ENCODE data around the gene DBNDD1.
A peak's percentile ranks its signal among the peaks of the same experiment; 100 is the strongest.
"Not testable (repeated sequence)": the region's sequence is repeated elsewhere in the genome, so short reads cannot be mapped to it uniquely, and the experiment has no call there.

DBNDD1 gene

DNA sequence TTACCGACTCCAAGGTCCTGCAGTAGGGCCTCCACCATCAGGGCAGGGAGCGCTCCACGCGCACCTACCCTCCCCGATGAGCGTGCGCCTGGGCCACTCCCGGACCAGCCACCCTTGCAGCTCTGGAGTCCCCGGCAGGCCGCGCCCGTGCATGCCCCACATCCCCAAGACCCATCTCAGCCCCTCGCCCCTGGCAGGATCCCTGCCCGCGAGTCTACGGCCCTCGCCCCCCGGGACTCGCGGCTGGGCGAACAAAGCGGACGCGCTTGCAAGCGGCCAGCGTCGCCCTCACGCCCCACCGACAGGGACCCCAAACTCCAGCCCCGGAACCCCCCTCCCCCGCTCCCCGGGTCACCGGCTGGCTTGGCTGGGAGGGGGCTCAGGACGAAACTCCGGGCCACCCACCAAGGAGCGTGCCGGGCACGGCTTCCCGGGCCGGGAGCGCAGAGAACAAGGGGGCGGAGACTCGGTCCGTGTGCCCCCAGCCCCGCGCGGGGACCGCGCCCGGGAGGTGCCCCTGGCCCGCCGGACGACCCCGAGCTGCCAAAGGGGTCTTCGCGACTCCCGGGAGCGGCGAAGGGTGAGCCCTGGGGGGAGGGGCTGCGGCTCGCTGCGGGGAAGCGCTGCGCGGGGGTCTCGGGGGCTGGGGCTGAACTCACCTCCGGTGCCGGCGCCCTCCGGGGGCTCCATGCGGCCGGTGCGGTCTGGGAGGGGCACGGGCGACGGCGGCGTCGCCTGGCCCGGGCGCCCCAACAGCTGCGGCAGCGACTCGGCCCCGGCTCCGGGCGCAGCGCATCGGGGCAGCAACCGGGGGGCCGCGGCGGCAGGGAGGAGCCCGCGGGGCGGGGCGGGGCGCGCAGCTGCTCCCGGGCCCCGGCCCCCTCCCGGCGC, at the start of gene DBNDD1:
TSS of gene DBNDD1 (minus strand) at position 805 of the 891 bp plus-strand sequence. CDS start at position 690, 115 bp downstream.
- peak; percentile 46 for DNase-seq

DNA sequence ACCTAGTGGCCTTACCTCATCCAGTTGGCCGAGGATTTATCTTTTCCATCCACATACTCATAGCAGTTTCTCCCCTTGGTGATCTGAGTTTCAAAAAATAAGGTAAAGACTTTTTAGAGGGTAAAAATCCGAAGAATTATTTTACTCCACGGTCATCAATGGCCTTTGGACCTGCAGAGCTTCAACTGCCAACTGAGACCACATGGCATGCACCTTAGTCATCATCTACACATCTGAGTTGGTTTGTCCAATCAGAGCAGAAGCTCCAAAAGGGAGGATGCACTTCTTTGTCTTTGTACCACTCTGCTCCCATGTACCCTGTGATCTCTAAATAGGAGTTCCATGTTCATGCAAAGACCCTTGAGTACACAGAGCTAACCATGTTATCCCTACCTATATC, 42.2 kb upstream of the DBNDD1 start:
- DNase-seq, result no peak

DNA sequence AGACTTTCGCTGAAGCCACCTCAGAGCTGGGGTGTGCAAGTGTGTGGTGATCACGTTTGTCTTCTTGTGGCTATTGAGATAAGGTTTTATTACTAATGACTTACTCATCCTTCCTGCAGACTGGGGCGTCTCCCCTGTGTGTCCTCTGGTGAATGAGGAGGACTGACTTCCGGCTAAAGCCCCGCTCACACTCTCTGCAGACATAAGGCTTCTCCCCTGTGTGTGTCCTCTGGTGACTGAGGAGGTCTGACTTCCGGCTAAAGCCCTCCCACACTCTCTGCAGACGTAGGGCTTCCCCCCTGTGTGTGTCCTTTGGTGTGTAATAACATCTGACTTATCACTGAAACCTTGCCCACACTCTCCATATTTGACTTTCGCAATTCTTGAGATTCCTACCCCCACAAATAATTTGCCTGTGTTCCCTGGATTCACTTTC, 38.5 kb upstream of the DBNDD1 start:
- DNase-seq, result no peak

GRCh38 chr16:90056521-90056920, 37.3 kb upstream of the DBNDD1 start:
- DNase-seq, result not testable (repeated sequence)

GRCh38 chr16:90055371-90055770, 36.1 kb upstream of the DBNDD1 start:
- DNase-seq, result no peak

DNA sequence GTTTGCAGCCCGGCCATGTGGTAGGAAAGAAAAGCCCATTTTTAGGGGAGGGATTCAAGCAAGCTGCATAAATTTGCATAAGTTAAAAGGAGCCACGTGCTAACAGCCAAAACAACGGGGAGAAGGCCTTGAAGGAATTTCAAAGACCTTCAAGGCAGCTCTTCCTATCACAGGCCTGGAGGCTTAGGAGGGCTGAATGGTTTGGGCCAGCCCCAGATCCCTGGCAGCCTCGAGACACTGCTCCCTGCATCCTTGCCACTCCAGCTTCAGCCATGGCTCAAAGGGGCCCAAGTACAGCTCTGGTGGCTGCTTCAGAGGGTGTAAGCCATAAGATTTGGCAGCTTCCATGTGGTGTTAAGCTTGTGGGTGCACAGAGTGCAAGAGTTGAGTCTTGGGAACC, 35.3 kb upstream of the DBNDD1 start:
- DNase-seq, result no peak

DNA sequence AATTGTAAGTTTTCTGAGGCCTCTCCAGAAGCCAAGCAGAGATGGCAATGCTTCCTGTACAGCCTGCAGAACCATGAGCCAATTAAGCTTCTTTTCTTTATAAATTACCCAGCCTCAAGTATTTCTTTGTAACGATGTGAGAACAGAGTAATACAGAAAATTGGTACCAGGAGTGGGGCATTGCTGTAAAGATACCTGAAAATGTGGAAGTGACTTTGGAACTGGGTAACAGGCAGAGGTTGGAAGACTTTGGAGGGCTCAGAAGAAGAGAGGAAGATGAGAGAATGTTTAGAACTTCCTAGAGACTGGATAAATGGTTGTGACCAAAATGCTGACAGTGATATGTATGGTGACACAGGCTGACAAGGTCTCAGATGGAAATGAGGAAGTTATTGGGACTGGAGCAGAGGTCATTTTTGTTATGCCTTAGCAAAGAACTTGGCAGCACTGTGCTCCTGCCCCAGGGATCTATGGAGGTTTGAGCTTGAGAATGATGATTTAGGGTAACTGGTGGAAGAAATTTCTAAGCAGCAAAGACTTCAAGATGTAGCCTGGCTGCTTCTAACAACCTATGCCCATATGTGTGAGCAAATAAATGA, 34.7 kb upstream of the DBNDD1 start:
- no peak for DNase-seq

- DNase-seq, result no peak
Measured at GRCh38 chr16:90050969-90051368, 31.7 kb upstream of the DBNDD1 start.

- no peak for DNase-seq
Measured at GRCh38 chr16:90048737-90049330, 29.6 kb upstream of the DBNDD1 start.

- peak; percentile 10 for DNase-seq
Measured at GRCh38 chr16:90048347-90048722, 29.1 kb upstream of the DBNDD1 start.

- peak; percentile 5 for DNase-seq
Measured at GRCh38 chr16:90047714-90048346, 28.6 kb upstream of the DBNDD1 start.

GRCh38 chr16:90046971-90047713, 27.9 kb upstream of the DBNDD1 start:
- DNase-seq, result peak; percentile 42

DNA sequence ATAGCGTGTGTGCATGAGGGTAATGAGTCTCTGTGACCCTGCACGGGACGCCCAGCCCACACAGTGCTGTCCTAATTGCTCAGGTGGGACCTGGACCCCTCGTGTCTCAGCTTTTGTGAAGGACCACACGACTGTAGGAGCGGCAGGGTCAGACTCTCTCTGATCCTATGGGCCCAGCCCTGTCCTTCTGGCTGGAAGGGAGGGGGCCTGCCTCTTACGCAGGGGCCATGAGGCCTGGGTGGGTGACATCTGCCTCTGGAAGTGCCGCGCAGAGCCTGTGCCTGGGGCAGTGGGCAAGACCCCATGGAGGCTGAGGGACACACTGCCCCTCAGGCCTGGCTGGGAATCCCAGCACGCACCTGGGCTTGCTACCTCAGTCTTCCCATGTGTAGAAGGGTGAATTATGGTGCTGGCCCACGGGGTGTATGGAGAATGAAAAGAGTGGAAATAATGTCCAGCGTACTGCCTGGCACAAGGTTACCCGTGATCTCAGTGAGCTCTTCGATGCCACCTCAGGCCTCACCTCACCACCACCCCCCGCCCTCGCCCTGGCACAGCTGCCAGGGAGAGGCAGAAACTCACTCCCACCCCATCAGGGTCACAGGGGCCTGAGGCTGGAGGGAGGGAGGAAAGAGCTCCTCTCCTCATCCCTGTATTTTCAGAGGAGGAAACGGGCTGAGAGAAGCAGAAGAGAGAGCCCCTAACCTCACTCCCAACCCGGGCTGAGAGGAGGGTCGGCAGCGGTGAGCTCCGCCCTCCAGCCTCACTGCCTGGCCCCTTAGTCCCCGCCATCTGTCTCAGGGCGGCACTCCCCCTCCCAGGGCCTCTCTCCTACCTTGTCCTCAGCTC, 27.1 kb upstream of the DBNDD1 start:
- DNase-seq, result peak; percentile 74

GRCh38 chr16:90044111-90044551, 24.9 kb upstream of the DBNDD1 start:
- DNase-seq, result no peak

DNA sequence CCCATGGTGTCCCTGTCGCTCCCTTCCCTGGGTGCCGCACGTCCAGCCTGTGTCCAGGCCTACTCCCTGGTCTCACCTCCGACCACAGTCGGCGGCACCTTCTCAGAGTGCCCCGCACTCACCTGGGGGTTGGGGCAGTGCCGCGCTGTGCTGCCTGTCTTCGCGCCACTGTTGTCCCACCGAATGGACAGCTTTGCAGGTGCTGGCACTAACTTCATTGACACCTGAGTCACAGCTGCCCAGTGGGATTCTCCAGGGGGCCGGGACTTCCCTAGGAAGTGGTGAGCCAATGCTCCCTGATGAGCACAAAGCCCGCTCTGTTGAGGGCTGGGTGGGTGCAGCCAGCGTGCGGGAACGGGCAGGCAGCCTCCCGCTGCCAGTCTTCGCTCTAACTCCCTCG, 24.3 kb upstream of the DBNDD1 start:
- DNase-seq, result no peak

DNA sequence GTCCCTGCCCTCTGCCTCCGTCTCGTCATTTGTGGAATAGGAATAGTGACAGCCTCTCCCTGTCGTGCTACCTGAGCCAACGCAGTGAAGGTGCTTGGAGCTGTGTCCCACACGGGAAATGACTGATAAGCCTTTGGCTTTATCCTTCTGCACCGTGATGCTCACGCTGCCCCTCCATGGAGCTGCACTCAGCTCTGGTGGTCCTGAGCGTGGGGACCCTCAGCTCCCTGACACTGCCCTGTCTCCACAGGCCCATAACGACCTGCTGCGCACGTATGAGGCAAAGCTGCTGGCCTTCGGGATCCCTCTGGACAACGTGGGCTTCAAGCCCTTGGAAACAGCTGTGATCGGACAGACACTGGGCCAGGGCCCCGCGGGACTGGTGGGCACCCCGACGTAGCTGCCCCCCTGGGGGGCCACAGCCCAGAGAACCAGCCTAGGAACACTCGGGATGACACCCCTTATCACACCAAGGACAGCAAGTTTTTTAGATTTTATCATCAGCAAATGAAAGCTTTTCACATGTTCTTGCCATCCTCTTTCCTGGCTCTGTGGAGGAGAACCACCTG, 23.8 kb upstream of the DBNDD1 start:
- DNase-seq, result no peak

DNA sequence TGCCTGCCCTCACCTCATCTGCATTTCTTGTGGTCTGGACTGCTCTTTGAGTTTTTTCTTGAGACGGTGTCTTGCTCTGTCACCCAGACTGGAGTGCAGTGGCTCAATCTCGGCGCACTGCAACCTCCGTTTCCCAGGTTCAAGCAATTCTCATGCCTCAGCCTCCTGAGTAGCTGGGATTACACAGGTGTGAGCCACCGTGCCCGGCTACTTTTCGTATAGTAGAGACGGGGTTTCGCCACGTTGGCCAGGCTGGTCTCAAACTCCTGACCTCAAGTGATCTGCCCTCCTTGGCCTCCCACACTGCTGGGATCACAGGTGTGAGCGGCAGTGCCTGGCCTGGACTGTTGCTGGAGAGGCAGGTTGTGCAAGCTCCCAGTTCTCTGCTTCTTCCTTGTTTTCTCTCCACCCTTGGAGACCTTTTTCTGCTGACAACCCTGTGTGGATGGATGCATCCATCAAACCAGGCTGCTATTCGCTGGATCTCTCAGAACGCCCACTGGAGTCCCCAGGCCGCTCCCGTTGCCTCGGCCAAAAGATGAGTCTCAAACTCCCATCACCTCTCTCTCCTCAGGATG, 22.7 kb upstream of the DBNDD1 start:
- no peak for DNase-seq

- DNase-seq, result no peak
Measured at GRCh38 chr16:90040152-90041023, 21.1 kb upstream of the DBNDD1 start.

DNA sequence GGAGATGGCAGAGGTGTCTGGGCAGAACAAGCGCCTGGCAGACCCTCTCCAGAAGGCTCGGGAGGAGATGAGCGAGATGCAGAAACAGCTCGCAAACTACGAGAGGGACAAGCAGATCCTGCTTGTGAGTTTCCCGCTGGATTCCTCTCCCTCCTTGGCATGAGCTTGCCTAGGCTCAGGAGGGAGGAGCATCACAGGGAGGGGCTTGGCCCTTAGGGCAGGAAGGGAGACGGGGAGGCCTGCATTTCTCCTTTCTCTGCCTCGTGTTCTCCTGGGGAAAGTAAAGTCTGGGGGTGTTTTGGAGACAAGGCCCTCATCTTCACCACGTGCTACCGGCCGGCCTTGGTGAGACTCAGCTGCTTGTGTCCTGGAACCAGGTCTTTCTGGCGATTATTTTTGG, 18.0 kb upstream of the DBNDD1 start:
- DNase-seq, result no peak

- DNase-seq, result no peak
Measured at GRCh38 chr16:90035902-90036301, 16.6 kb upstream of the DBNDD1 start.

Measured in NCI-H69 (cell line).